Measurements from ENCODE around the gene FYN.

DNA sequence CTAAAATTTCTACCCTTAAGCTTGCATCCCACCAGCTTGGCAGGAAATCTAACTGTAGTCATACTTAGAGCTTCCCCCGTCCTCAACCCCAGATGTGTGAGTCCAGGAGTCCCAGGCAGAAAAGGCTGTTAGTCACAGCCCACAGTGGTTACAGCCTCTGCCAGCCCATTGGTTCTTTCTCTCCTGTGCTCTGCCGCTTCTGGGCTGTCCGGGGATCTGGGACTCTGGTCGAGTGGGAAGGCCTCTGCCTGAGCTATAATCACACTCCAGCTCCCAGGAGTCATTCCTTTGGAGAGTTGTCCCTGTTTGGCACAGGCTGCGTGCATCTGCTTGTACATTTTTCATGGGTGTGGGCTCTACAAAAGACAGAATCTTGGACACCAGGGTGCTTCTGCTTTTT lies 45.6 kb upstream of the FYN start:
- TF ChIP-seq, protein P1, sequence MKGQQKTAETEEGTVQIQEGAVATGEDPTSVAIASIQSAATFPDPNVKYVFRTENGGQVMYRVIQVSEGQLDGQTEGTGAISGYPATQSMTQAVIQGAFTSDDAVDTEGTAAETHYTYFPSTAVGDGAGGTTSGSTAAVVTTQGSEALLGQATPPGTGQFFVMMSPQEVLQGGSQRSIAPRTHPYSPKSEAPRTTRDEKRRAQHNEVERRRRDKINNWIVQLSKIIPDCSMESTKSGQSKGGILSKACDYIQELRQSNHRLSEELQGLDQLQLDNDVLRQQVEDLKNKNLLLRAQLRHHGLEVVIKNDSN (IDR thresholded peaks at IDR 0.05): no peak
- TF ChIP-seq YY1 (IDR thresholded peaks at IDR 0.05; ENCODE audit: low read depth): no peak
- TF ChIP-seq EGR1 (IDR thresholded peaks at IDR 0.05): no peak
- TF ChIP-seq EP300 (IDR thresholded peaks at IDR 0.05; ENCODE audit: borderline replicate concordance): no peak
- no peak for TF ChIP-seq CEBPB (IDR thresholded peaks at IDR 0.05)
- no peak for TF ChIP-seq CREB1 (IDR thresholded peaks at IDR 0.05; ENCODE audit: low read depth)

Measured in Ishikawa (cell line).